HUES48 (cell line): ENCODE data around the gene PLEKHH3.

Experiments used
- H3K27ac ChIP-seq: one replicate; pipeline ENCODE4 v1.7.0; 2013; ENCODE audit warnings: low read depth, low read length, inconsistent platforms
- H3K27me3 ChIP-seq: 2 replicates; pipeline ENCODE4 v1.6.1; 2013; ENCODE audit warnings: mild to moderate bottlenecking, low read length; ENCODE audit not compliant: control insufficient read depth, insufficient read depth
- H3K36me3 ChIP-seq: 2 replicates; pipeline ENCODE4 v1.6.1; 2013; ENCODE audit warnings: low read length; ENCODE audit not compliant: control insufficient read depth, insufficient read depth
- H3K4me1 ChIP-seq: 2 replicates; pipeline ENCODE4 v1.6.1; 2013; ENCODE audit warnings: mild to moderate bottlenecking, low read length; ENCODE audit not compliant: control insufficient read depth, insufficient read depth
- H3K4me3 ChIP-seq: 2 replicates; pipeline ENCODE4 v1.5.1; 2013; ENCODE audit warnings: mild to moderate bottlenecking, low read depth, low read length
- H3K9ac ChIP-seq: 2 replicates; pipeline ENCODE4 v1.6.1; 2013; ENCODE audit warnings: mild to moderate bottlenecking, low read depth, low read length, moderate library complexity
- H3K9me3 ChIP-seq: 2 replicates; pipeline ENCODE4 v1.6.1; 2013; ENCODE audit warnings: low read length; ENCODE audit not compliant: control insufficient read depth, insufficient read depth

PLEKHH3 gene

DNA sequence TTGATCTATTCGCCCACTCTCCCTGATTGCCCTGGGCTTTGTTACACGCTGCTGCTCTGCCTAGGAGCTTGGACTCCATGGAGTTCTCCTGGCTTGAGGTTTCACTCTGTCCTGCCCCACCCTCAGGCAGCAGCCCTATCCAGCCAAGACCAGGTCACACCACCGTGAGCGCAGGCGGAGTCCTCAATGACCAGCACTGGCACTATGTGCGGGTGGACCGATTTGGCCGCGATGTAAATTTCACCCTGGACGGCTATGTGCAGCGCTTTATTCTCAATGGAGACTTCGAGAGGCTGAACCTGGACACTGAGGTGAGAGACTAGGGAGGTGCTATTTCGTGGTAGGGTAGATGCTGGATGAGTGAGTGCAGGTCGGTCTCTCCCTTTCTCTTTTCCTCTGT lies 9.0 kb upstream of the PLEKHH3 start:
- H3K4me1 ChIP-seq, result peaks cover 16% of the 10 kb centered on the region
- peaks cover 32% of the 10 kb centered on the region for H3K27me3 ChIP-seq
- H3K36me3 ChIP-seq, result peaks cover 3% of the 10 kb centered on the region; the same call in 1 of the 2 replicates
- no peak overlapping the region for H3K4me3 ChIP-seq
- no peaks in the 10 kb centered on the region for H3K9me3 ChIP-seq
- no peak overlapping the region for H3K9ac ChIP-seq
- no peak overlapping the region for H3K27ac ChIP-seq

DNA sequence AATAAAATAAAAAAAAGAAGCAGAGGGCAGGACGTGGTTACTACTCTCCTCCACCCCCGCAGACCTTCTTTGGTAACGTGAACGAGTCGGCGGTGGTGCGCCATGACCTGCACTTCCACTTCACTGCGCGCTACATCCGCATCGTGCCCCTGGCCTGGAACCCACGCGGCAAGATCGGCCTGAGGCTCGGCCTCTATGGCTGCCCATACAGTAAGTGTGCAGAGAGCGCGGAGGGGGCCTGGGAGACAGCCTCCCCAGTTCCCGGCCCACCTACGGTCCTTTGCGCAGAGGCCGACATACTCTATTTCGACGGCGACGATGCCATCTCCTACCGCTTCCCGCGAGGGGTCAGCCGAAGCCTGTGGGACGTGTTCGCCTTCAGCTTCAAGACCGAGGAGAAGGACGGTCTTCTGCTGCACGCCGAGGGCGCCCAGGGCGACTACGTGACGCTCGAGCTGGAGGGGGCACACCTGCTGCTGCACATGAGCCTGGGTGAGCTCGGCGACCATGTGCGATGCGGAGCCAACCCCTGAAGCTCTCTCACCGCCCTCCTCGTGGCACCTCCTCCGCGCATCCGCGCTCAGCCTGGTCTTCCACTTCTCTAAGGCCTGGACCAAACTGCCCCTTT lies 8.2 kb upstream of the PLEKHH3 start:
- Histone ChIP-seq H3K27me3 (peaks cover 40% of the 10 kb centered on the region), H3K9me3 (no peaks in the 10 kb centered on the region), H3K4me1 (peaks cover 20% of the 10 kb centered on the region), H3K27ac (no peak overlapping the region), H3K9ac (no peak overlapping the region), H3K36me3 (peaks cover 3% of the 10 kb centered on the region; the same call in 1 of the 2 replicates), H3K4me3 (no peak overlapping the region)

DNA sequence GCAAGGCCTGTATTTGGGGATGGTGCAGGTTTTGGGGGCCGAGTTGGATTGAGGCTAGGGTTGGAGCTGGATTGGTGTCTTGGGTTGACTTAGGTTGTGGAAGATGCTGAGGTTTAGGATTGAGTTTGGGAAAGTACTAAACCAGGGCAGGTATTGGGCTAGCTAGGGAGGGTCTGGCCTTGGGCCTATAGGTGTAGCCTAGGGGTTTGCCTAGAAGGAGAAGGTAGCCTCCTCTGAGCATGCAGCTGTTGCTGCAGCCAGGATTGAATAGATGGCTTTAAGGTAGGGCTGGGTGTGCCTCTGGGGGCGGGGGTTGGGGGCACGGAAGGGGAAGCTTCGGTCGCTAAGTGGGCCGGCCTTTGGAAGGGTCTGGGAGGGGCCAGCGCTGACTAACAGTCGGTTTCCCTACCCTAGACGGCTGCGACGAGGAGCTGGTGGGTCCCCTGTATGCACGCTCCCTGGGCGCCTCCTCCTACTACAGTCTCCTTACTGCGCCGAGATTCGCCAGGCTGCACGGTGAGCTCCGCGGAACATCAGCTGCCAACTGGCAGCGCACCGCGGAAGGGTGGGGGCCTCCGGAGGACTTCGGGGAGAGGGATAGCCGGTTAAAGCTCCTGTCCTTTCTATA lies 6.7 kb upstream of the PLEKHH3 start:
- Histone ChIP-seq H3K4me3 (peak overlapping the region; percentile 66; the same call in 1 of the 2 replicates), H3K27ac (no peak overlapping the region), H3K4me1 (peaks cover 30% of the 10 kb centered on the region), H3K36me3 (peaks cover 3% of the 10 kb centered on the region; the same call in 1 of the 2 replicates), H3K9me3 (no peaks in the 10 kb centered on the region), H3K27me3 (peaks cover 42% of the 10 kb centered on the region), H3K9ac (no peak overlapping the region)

DNA sequence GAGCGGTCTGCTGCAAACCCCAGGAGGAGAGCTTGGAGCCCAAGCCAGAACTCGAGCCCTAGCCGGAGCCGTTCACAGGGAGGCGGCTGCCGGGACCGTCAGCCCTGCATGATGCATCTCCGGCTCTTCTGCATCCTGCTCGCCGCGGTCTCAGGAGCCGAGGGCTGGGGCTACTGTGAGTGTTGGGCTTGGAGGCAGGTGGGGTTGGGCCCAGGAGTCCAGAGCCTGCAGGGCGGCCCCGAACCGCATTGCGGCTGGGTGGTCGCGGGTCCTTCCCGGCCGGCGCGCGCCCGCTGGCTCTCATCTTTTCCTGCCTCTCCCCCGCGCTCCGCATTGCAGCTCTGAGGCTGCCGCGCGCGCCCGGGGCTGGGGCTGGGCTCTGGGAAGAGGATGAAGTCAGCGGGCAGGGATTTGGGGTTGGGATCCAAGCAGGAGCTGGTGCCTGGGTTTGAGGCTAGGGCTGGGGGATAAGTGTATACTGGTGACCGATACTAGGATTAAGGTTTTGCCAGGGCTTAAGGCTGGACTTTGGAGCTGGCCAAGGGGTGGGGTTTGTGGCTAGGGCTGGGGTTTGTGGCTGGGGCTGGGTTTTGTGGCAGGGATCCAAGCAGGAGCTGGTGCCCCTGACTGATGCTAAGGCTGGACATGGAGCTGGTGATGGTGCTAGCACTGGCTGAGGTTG lies 6.1 kb upstream of the PLEKHH3 start:
- peaks cover 33% of the 10 kb centered on the region for H3K4me1 ChIP-seq
- peak overlapping the region; percentile 0 for H3K27ac ChIP-seq
- H3K4me3 ChIP-seq, result peak overlapping the region; percentile 66
- H3K27me3 ChIP-seq, result peaks cover 42% of the 10 kb centered on the region
- H3K36me3 ChIP-seq, result 0 out of 2 replicates have a peak, but pooled peaks cover 3% of the 10 kb centered on the region
- no peaks in the 10 kb centered on the region for H3K9me3 ChIP-seq
- no peak overlapping the region for H3K9ac ChIP-seq

DNA sequence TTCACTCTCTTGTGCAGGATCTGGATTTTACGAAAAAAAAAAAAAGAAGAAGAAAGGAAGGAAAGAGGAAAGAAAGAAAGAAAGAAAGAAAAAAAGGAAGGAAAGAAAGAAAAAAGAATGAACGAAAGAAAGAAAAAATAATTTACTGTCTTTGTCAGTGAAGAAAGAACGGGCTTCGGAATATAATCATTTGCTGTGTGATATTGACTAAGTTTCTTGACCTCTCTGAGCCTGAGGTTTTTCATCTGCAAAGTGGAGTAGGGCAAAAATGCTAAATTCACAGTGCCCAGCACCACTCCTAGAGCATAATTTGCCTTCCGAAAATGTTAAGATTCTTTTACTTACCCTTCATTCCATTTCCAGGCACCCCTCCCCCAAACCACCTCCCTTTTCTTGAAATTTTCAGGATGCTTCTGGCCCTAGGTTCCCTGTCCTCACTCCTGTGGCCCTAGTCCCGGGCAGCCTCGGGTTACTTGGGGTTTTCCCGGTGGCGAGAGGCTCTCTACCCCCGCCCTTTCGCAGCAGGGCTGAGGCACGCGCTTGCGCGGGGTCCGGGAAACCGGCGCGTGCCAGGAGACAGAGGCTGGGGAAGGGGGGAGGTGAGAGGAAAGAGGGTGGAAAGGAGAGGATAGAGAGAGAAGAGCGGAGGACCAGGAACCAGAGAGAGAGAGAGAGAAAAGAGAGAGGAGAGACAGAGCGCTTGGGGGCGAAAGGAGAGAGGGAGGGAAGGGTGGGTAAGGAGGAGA lies 5.4 kb upstream of the PLEKHH3 start, which contains the start of gene CNTNAP1:
Gene CNTNAP1, plus strand, starts transcription at position 556 of the 746 bp plus-strand sequence. CDS start 299 bp downstream, outside the sequence.
- H3K4me1 ChIP-seq, result peaks cover 33% of the 10 kb centered on the region
- H3K36me3 ChIP-seq, result 0 out of 2 replicates have a peak, but pooled peaks cover 3% of the 10 kb centered on the region
- H3K9me3 ChIP-seq, result no peaks in the 10 kb centered on the region
- H3K9ac ChIP-seq, result no peak within 1 kb of the TSS
- peak within 1 kb of the TSS; percentile 66 for H3K4me3 ChIP-seq
- H3K27me3 ChIP-seq, result peaks cover 42% of the 10 kb centered on the region
- H3K27ac ChIP-seq, result peak within 1 kb of the TSS; percentile 0

DNA sequence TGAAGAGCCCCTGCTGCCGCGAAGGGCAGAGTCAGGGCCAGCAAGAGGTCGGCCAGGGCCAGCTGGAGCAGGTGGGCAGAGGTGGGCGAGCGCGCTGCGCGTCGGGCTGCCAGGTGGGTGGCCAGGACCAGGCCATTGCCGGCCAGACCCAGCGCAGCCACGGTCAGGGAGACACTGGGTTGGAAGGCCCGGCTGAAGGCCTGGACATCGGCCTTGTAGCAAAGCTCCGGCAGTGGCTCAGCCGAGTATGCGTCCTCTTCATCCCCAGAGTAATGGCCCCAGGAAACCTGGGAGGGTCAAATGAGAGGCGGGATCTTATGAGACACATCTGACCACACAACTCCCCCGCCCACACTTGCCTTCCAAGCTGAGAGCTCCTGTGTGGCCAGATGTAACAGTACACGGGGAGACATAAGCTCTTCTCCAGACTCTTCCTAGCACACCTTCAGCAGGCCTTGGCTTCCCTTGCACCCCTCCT lies 3.6 kb upstream of the PLEKHH3 start:
- Histone ChIP-seq H3K9me3 (no peaks in the 10 kb centered on the region), H3K27ac (no peak overlapping the region), H3K4me1 (peaks cover 33% of the 10 kb centered on the region), H3K27me3 (peaks cover 51% of the 10 kb centered on the region), H3K4me3 (peak overlapping the region; percentile 50; the same call in 1 of the 2 replicates), H3K36me3 (no peaks in the 10 kb centered on the region), H3K9ac (no peak overlapping the region)

DNA sequence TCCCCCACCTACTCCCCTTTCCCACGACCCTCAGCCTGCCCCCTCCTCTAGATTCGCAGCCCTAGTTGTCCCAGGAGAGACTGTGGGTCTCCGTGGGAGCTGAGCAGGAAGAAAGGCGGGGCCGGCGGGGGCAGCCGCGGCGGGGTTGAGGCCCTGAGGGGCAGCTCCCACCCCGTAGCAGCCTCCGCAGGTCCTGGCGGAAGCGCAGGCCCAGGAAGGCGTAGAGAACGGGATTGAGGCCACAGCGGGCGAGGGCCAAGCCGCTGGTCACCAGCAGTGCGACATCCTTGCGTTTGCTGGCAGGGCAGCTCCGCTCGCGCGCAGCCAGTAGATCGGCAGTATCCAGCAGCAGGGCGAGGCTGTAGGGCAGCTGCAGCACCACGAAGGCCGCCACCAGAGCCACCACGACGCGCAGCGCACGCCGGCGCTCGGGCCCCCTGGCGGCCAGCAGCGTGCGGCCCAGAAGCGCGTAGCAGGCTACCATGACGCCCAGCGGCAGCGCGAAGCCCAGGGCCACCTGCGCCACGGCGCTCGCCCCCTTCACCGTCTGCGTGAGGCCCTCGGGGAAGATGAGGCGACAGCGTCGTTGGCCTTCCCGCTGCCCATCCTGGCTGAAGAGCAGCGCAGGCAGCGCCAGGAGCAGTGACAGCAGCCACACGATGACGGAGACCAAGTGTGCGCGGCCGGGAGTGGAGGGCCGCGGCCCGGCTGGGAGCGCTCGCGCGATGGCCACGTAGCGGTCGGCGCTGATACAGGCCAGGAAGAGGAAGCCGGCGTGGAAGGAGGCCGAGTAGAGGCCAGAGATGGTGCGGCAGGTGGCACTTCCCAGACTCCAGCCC lies 2.9 kb upstream of the PLEKHH3 start:
- Histone ChIP-seq H3K27me3 (peaks cover 56% of the 10 kb centered on the region), H3K4me3 (peak overlapping the region; percentile 50), H3K27ac (peak overlapping the region; percentile 96)

DNA sequence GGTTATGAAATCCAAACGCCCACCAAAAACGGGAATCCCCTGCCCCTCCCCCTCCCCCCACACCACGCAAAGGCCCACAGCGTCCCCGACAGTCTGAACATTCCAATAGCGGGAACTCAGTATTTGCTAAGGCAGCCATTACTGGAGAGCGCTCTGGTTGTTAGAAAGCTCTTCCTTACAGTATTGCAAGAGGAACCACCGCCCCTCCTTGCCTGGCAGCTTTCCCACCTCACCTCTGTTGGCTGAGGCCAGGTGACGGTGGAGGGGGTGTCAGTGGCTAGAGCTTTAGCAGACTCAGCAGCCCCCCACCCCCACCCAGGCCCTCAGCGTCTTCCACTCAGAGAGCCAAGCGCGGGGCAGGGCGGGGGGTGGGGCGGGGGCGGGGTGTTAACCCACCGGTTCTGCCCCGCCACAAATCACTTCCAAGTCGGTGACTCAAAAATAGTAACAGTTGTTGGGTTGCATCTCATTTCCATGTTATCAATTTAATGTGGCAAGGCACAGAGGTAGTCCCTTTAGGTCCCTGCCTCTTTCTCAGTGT lies 2.2 kb upstream of the PLEKHH3 start:
- H3K27ac ChIP-seq, result peak overlapping the region; percentile 96
- peaks cover 42% of the 10 kb centered on the region for H3K4me1 ChIP-seq

More for the DNA sequence above, 2.9 kb upstream of the PLEKHH3 start:
- peaks cover 37% of the 10 kb centered on the region for H3K4me1 ChIP-seq
- no peaks in the 10 kb centered on the region for H3K36me3 ChIP-seq
- H3K9ac ChIP-seq, result no peak overlapping the region
- H3K9me3 ChIP-seq, result no peaks in the 10 kb centered on the region

DNA sequence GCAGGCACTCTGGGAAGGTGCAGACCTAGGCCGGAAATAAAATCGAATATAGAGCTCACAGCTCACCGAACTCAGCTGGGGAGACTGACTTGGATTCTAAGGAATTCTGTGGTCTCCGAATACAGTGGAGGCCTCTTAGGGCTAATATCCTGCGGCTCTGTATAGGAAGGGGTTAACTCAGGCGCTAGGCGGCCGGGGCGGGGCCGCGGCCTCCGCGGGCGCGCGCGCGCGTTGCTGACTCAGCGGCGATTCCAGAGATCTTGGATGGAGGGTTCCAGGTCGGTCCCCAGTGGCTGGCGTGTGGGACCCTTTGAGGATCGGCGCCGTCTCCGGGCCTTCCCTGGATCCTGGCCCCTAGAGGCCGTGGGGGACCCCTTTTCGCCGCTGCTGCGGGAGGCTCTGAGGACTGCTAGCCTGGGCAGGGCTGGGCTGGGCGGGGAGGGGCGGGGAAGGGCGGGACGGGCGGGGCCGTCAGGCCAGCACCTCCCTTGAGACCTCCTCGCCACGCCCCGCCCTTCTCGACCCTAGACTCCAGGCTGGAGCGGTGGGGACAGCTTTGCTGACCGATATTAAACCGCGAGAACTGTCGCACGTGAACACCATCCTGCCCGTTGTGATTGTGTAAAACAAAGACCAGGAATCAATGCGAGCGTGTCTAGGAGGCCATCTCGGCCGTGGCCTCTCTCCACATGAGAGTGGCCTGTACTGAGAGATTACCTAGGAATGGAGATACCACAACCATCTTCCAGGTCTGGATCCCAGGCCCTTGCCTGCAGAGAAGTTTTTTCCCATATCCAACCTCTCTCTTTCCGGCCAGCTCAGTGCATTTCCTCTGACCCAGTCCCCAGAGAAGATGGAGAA lies 1.4 kb upstream of the PLEKHH3 start:
- H3K36me3 ChIP-seq, result peaks cover 1% of the 10 kb centered on the region; the same call in 1 of the 2 replicates
- peak overlapping the region; percentile 71 for H3K4me3 ChIP-seq
- peaks cover 45% of the 10 kb centered on the region for H3K4me1 ChIP-seq
- peaks cover 55% of the 10 kb centered on the region for H3K27me3 ChIP-seq
- H3K27ac ChIP-seq, result peak overlapping the region; percentile 96
- no peaks in the 10 kb centered on the region for H3K9me3 ChIP-seq
- H3K9ac ChIP-seq, result peak overlapping the region; percentile 80

More for the DNA sequence above, 2.2 kb upstream of the PLEKHH3 start:
- Histone ChIP-seq H3K36me3 (no peaks in the 10 kb centered on the region), H3K9me3 (no peaks in the 10 kb centered on the region), H3K9ac (peak overlapping the region; percentile 71; the same call in 1 of the 2 replicates), H3K27me3 (peaks cover 57% of the 10 kb centered on the region), H3K4me3 (peak overlapping the region; percentile 71)
